ENCODE data around the gene CASP12. TPM values are rescaled to one million over a fixed set of nuclear protein-coding genes. Genes with fewer than 3 reads are reported as not detected.
"Not testable (repeated sequence)": the region's sequence is repeated elsewhere in the genome, so short reads cannot be mapped to it uniquely, and the experiment has no call there.

The CASP12 gene
- not detected for total RNA-seq

DNA sequence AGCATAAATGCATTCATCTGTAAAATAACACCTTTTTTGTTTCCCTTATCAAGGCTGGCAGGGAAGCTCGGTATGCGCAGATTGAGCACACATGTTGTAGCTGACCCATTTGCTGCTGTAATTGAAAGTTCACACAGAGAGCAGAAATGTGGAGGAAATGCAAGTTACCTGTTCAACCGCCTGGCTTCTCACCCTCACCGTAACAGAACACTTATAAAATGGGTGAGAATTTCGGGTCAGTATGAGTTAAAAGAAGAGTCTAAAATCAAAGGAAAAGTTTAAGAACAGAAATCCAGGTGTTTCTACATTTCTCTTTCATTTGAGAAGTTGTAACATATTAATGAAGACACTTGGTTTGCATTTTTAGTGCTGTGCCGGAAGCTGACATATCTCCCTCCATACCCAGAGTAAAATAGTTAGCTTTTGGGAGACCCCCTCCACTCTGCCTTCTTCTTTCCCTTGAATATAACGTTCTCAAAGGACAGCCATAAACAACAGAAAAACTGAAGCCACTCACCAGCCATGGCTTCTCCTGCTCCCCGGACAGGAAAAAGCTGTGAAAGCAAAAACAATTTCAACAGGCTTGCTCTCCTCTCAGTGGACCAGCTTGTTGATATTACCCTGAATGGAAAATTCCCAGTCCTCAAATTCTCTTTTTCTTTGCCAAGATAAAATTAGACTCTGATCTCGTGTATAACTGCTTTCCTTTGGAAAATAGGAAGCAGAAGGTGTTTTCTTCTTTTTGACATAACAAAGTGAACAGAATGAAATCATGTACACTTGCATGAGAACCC is at the start of gene CASP12:
Gene CASP12 (minus strand): TSS at position 570 of the 794 bp plus-strand sequence.
- H3K4me3 ChIP-seq (ENCODE audit: low read length): no peak within 1 kb of the TSS
- H3K9me3 ChIP-seq (ENCODE audit: low read depth, low read length): no peaks in the 10 kb centered on the region
- H3K27me3 ChIP-seq (ENCODE audit: insufficient read depth, low read length): no peaks in the 10 kb centered on the region

GRCh38 chr11:104946907-104947306 is 48.6 kb upstream of the CASP12 start:
- H3K27me3 ChIP-seq (ENCODE audit: insufficient read depth, low read length): no peaks in the 10 kb centered on the region
- no peak overlapping the region for H3K4me3 ChIP-seq (ENCODE audit: low read length)
- peaks cover 7% of the 10 kb centered on the region for H3K4me1 ChIP-seq (ENCODE audit: insufficient read depth, low read length)
- no peaks in the 10 kb centered on the region for H3K9me3 ChIP-seq (ENCODE audit: low read depth, low read length)

More for the DNA sequence above, at the start of gene CASP12:
- H3K4me1 ChIP-seq (ENCODE audit: insufficient read depth, low read length): no peaks in the 10 kb centered on the region

- Histone ChIP-seq H3K4me3 (ENCODE audit: low read length) (no peak overlapping the region), H3K27me3 (ENCODE audit: insufficient read depth, low read length) (no peaks in the 10 kb centered on the region), H3K9me3 (ENCODE audit: low read depth, low read length) (no peaks in the 10 kb centered on the region), H3K4me1 (ENCODE audit: insufficient read depth, low read length) (peaks cover 7% of the 10 kb centered on the region)
Measured at GRCh38 chr11:104944076-104944475, 45.8 kb upstream of the CASP12 start.

GRCh38 chr11:104943561-104943960 is 45.3 kb upstream of the CASP12 start:
- peaks cover 7% of the 10 kb centered on the region for H3K4me1 ChIP-seq (ENCODE audit: insufficient read depth, low read length)
- no peaks in the 10 kb centered on the region for H3K9me3 ChIP-seq (ENCODE audit: low read depth, low read length)
- no peaks in the 10 kb centered on the region for H3K27me3 ChIP-seq (ENCODE audit: insufficient read depth, low read length)
- H3K4me3 ChIP-seq (ENCODE audit: low read length): no peak overlapping the region

GRCh38 chr11:104934594-104934993 is 36.3 kb upstream of the CASP12 start:
- H3K9me3 ChIP-seq (ENCODE audit: low read depth, low read length): no peaks in the 10 kb centered on the region
- H3K4me1 ChIP-seq (ENCODE audit: insufficient read depth, low read length): peaks cover 7% of the 10 kb centered on the region
- no peaks in the 10 kb centered on the region for H3K27me3 ChIP-seq (ENCODE audit: insufficient read depth, low read length)
- no peak overlapping the region for H3K4me3 ChIP-seq (ENCODE audit: low read length)

DNA sequence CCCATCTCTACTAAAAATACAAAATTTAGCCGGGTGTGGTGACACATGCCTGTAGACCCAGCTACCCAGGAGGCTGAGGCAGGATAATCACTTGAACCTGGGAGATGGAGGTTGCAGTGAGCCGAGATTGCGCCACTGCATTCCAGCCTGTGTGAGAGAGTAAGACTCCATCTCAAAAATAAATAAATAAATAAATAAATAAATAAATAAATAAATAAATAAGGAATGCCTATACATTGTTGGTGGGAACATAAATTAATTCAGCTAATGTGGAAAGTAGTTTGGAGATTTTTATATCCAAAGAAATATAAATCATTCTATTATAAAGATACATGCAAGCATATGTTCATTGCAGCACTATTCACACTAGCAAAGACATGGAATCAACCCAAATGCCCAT is 35.8 kb upstream of the CASP12 start:
- H3K9me3 ChIP-seq (ENCODE audit: low read depth, low read length); H3K4me1 ChIP-seq (ENCODE audit: insufficient read depth, low read length); H3K27me3 ChIP-seq (ENCODE audit: insufficient read depth, low read length); H3K4me3 ChIP-seq (ENCODE audit: low read length): not testable (repeated sequence)

- Histone ChIP-seq H3K4me1 (ENCODE audit: insufficient read depth, low read length) (no peaks in the 10 kb centered on the region), H3K4me3 (ENCODE audit: low read length) (no peak overlapping the region), H3K9me3 (ENCODE audit: low read depth, low read length) (no peaks in the 10 kb centered on the region), H3K27me3 (ENCODE audit: insufficient read depth, low read length) (no peaks in the 10 kb centered on the region)
Measured at GRCh38 chr11:104928811-104929210, 30.6 kb upstream of the CASP12 start.

- H3K4me3 ChIP-seq (ENCODE audit: low read length): no peak overlapping the region
- no peaks in the 10 kb centered on the region for H3K27me3 ChIP-seq (ENCODE audit: insufficient read depth, low read length)
- no peaks in the 10 kb centered on the region for H3K4me1 ChIP-seq (ENCODE audit: insufficient read depth, low read length)
- H3K9me3 ChIP-seq (ENCODE audit: low read depth, low read length): no peaks in the 10 kb centered on the region
Measured at GRCh38 chr11:104926771-104927611, 28.7 kb upstream of the CASP12 start.

DNA sequence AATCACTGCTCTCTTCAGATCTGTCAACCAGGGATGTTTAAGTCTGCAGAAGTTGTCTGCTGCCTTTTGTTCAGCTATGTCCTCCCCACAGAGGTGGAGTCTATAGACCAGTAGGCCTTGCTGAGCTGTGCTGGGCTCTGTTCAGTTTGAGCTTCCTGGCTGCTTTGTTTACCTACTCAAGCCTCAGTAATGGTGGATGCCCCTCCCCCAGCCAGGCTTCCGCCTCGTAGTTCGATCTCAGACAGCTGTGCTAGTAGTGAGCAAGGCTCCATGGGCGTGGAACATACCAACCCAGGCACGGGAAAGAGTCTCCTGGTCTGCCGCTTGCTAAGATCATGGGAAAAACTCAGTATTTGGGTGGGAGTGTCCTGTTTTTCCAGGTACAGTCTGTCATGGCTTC is 27.6 kb upstream of the CASP12 start:
- Histone ChIP-seq H3K4me1 (ENCODE audit: insufficient read depth, low read length) (no peaks in the 10 kb centered on the region), H3K9me3 (ENCODE audit: low read depth, low read length) (no peaks in the 10 kb centered on the region), H3K27me3 (ENCODE audit: insufficient read depth, low read length) (no peaks in the 10 kb centered on the region), H3K4me3 (ENCODE audit: low read length) (no peak overlapping the region)

- H3K4me3 ChIP-seq (ENCODE audit: low read length): peak overlapping the region; percentile 19
- peaks cover 5% of the 10 kb centered on the region for H3K4me1 ChIP-seq (ENCODE audit: insufficient read depth, low read length)
- H3K27me3 ChIP-seq (ENCODE audit: insufficient read depth, low read length): no peaks in the 10 kb centered on the region
- no peaks in the 10 kb centered on the region for H3K9me3 ChIP-seq (ENCODE audit: low read depth, low read length)
Measured at GRCh38 chr11:104918113-104918824, 20.0 kb upstream of the CASP12 start.

DNA sequence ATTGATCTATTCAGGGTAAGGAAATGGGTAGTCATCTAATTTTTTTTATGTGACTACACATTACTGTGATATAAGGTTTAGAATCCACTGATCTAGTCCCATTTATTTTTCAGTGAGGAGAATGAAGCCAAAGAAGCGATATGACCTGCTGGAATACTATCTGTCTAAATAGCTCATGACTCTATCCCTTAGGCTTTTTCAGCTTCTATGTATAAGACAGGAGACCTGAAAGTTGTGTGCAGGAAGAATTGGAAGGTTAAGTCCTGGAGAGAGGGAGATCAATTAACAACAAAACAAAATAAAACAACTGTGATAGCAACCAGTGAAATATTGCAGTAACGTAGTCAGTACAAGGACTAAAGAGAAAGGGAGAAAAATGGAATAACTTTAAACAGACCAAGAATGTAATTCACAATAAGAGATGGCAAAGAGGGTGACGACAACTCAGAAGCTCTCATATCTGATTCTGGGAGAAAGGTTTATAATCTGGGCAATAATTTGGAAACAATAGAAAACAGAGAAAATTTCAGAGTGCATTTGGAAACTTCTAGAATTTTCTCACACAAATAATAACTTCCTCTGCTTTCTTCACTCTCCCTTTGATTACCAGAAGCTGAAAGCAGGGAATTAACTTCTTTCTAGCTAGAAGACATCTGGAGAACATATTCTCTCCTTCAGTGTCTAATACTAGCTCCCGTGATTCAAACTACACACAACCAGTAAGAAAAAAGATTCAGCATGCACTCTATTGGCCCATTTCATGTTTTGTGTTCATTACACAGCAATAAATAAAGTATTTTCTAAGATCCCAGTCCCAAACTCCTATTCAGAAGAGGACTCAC is 19.2 kb upstream of the CASP12 start:
- Histone ChIP-seq H3K9me3 (ENCODE audit: low read depth, low read length) (no peaks in the 10 kb centered on the region), H3K27me3 (ENCODE audit: insufficient read depth, low read length) (no peaks in the 10 kb centered on the region), H3K4me1 (ENCODE audit: insufficient read depth, low read length) (peaks cover 5% of the 10 kb centered on the region), H3K4me3 (ENCODE audit: low read length) (peak overlapping the region; percentile 19)

GRCh38 chr11:104916442-104916841 is 18.2 kb upstream of the CASP12 start:
- Histone ChIP-seq H3K9me3 (ENCODE audit: low read depth, low read length) (no peaks in the 10 kb centered on the region), H3K4me3 (ENCODE audit: low read length) (no peak overlapping the region), H3K4me1 (ENCODE audit: insufficient read depth, low read length) (peaks cover 5% of the 10 kb centered on the region), H3K27me3 (ENCODE audit: insufficient read depth, low read length) (no peaks in the 10 kb centered on the region)

DNA sequence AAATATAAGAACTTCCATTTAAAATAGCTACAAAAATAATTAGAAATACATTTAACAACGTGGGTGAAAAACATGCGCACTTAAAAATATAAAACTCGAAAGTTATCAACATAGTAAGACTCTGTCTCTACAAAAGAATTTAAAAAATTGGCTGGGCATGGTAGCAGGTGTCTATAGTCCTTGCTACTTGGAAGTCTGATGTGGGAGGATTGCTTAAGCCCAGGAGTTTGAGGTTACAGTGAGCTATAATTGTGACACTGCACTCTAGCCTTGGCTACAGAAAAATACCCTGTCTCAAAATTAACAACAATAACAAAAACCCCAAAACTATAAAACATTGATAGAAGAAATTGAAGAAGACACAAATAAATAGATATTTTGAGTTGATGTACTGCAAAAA is 13.8 kb upstream of the CASP12 start:
- Histone ChIP-seq H3K27me3 (ENCODE audit: insufficient read depth, low read length) (no peaks in the 10 kb centered on the region), H3K4me1 (ENCODE audit: insufficient read depth, low read length) (peaks cover 5% of the 10 kb centered on the region), H3K4me3 (ENCODE audit: low read length) (no peak overlapping the region), H3K9me3 (ENCODE audit: low read depth, low read length) (no peaks in the 10 kb centered on the region)

DNA sequence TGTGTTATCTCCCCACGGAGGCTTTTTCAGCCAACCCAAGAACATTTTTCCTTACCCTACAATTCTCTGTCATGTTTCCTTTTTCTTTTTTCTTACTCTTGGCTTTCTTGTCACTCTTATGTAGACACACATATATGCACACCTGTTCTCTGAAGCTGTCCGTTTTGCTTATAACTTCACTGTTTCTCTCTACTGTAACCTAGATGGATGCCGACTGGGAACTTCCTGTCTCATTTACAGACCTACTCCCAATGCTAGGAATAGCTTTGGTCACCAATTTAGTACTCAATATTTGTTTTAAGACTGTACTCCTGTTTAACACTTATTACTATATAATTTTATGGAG is 9.9 kb upstream of the CASP12 start:
- H3K27me3 ChIP-seq (ENCODE audit: insufficient read depth, low read length): no peaks in the 10 kb centered on the region
- H3K4me1 ChIP-seq (ENCODE audit: insufficient read depth, low read length): no peaks in the 10 kb centered on the region
- no peaks in the 10 kb centered on the region for H3K9me3 ChIP-seq (ENCODE audit: low read depth, low read length)
- no peak overlapping the region for H3K4me3 ChIP-seq (ENCODE audit: low read length)
